Activated CD4-positive, alpha-beta T cell treated with anti-CD3 and anti-CD28 coated beads, Interleukin-2, Interleukin-4, amounts not matched to agents 100 ng/mL and 50 ng/mL, durations not matched to agents 16 hours and 8 hours (primary cell): ENCODE results near the gene DEFB132.

Experiments used
- DNase-seq: peaks from one replicate; pipeline ENCODE4 v3.0.0-alpha.2; 2020; ENCODE audit warnings: low spot score

Gene DEFB132

GRCh38 chr20:263701-264100 is 6.2 kb downstream of the DEFB132 start:
- DNase-seq = no peak

GRCh38 chr20:266596-267562 is 9.4 kb downstream of the DEFB132 start:
- peak; percentile 92 for DNase-seq

- DNase-seq = no peak
Observed at GRCh38 chr20:270517-270916, 13.0 kb downstream of the DEFB132 start.

- DNase-seq = no peak
Observed at GRCh38 chr20:271069-271468, 13.5 kb downstream of the DEFB132 start.

- no peak for DNase-seq
Observed at GRCh38 chr20:271528-271927, 14.0 kb downstream of the DEFB132 start.

- DNase-seq = no peak
Observed at GRCh38 chr20:272718-273117, 15.2 kb downstream of the DEFB132 start.

- DNase-seq = no peak
Observed at GRCh38 chr20:273884-274283, 16.4 kb downstream of the DEFB132 start.

GRCh38 chr20:275791-276190 is 18.3 kb downstream of the DEFB132 start:
- no peak for DNase-seq

GRCh38 chr20:276620-277495 is 19.3 kb downstream of the DEFB132 start:
- DNase-seq = no peak

- DNase-seq = no peak
Observed at GRCh38 chr20:277496-277781, 19.9 kb downstream of the DEFB132 start.

- DNase-seq = no peak
Observed at GRCh38 chr20:278181-278580, 20.7 kb downstream of the DEFB132 start.

GRCh38 chr20:278607-279571 is 21.4 kb downstream of the DEFB132 start:
- DNase-seq = no peak

- DNase-seq = no peak
Observed at GRCh38 chr20:284172-284571, 26.6 kb downstream of the DEFB132 start.

GRCh38 chr20:286508-286907 is 29.0 kb downstream of the DEFB132 start:
- no peak for DNase-seq

GRCh38 chr20:288956-289692 is 31.6 kb downstream of the DEFB132 start:
- no peak for DNase-seq

- DNase-seq = no peak
Observed at GRCh38 chr20:289693-290083, 32.2 kb downstream of the DEFB132 start.

- peak; percentile 88 for DNase-seq
Observed at GRCh38 chr20:290084-290831, 32.7 kb downstream of the DEFB132 start, which contains the start of gene C20orf96. TSS of gene C20orf96 (minus strand) at chr20:290750. CDS start at chr20:290610, 140 bp downstream.

- DNase-seq = no peak
Observed at GRCh38 chr20:294602-295001, 37.1 kb downstream of the DEFB132 start.

- DNase-seq = no peak
Observed at GRCh38 chr20:295804-296203, 38.3 kb downstream of the DEFB132 start.
